SK-N-SH (cell line): Measurements from ENCODE around the gene NAGK. TPM values are rescaled to one million over a fixed set of nuclear protein-coding genes. Genes with fewer than 3 reads are reported as not detected.

Experiments used
- CTCF ChIA-PET: fragments of 300-600, 350-600 bp; formaldehyde crosslinking; extraction: SDS; loops from one replicate; lab custom pipeline; 2021; lab: Yijun Ruan, JAX
- POLR2A ChIA-PET: fragments of 350-600 bp; sonication (Branson Sonifier 250); formaldehyde crosslinking; extraction: SDS; loops from one replicate; lab custom pipeline; 2020; ENCODE audit warnings: antibody characterized with exemption, inconsistent platforms; lab: Yijun Ruan, JAX
- DNase-seq: peaks from one replicate; pipeline ENCODE4 v3.0.0; 2012
- H2AFZ ChIP-seq: fragments of 200-600 bp; sonication (generic); 2 replicates; pipeline ENCODE4 v1.8.1; 2016; ENCODE audit warnings: antibody characterized with exemption, mild to moderate bottlenecking, low read depth
- H3F3A ChIP-seq: fragments of 200-600 bp; sonication (generic); replicated peaks from 2 replicates; pipeline ENCODE3; 2016; ENCODE audit warnings: antibody characterized with exemption, mild to moderate bottlenecking; ENCODE audit not compliant: insufficient read depth
- H3K27ac ChIP-seq, 2 experiments: fragments of 200-500 bp in 1 of 2; fragments of 200-600 bp in 1 of 2; sonication (Bioruptor generic) in 1 of 2; sonication (generic), shearing (Covaris generic) in 1 of 2; 2 replicates each; pipeline versions ENCODE4 v1.5.1 to v1.6.1; 2014 to 2016; ENCODE audit warnings: low read depth in 2 of 2, inconsistent platforms in 1 of 2, low read length in 1 of 2, mild to moderate bottlenecking in 1 of 2, mixed read lengths in 1 of 2
- H3K27me3 ChIP-seq: fragments of 200-600 bp; sonication (generic), shearing (Covaris generic); 2 replicates; pipeline ENCODE4 v1.6.1; 2016; ENCODE audit warnings: mixed run types; ENCODE audit not compliant: insufficient read depth
- H3K36me3 ChIP-seq, 2 experiments: fragments of 200-500 bp in 1 of 2; fragments of 200-600 bp in 1 of 2; sonication (Bioruptor generic) in 1 of 2; sonication (generic) in 1 of 2; replicated peaks in 1 of 2; 2 replicates each; pipeline versions ENCODE3 to v1.5.1; 2014 to 2016; ENCODE audit warnings: low read length in 1 of 2, mild to moderate bottlenecking in 1 of 2; ENCODE audit not compliant: insufficient read depth in 2 of 2, control insufficient read depth in 1 of 2
- H3K4me1 ChIP-seq, 2 experiments: fragments of 200-500 bp in 1 of 2; fragments of 200-600 bp in 1 of 2; sonication (Bioruptor generic) in 1 of 2; sonication (generic), shearing (Covaris generic) in 1 of 2; 2 replicates each; pipeline versions ENCODE4 v1.5.1 to v1.6.1; 2014 to 2016; ENCODE audit warnings: low read depth in 1 of 2, low read length in 1 of 2, mixed run types in 1 of 2; ENCODE audit not compliant: insufficient read depth in 2 of 2, control insufficient read depth in 1 of 2
- H3K4me2 ChIP-seq: fragments of 200-600 bp; sonication (generic), shearing (Covaris generic); 2 replicates; pipeline ENCODE4 v1.6.1; 2017; ENCODE audit warnings: mixed run types
- H3K4me3 ChIP-seq, 2 experiments: fragments of 200-500 bp in 1 of 2; fragments of 200-600 bp in 1 of 2; sonication (Bioruptor generic) in 1 of 2; sonication (generic), shearing (Covaris generic) in 1 of 2; 2 replicates each; pipeline versions ENCODE4 v1.5.1 to v1.8.1; 2014 to 2016; ENCODE audit warnings: low read depth in 2 of 2, inconsistent platforms in 1 of 2, low read length in 1 of 2, mild to moderate bottlenecking in 1 of 2, mixed read lengths in 1 of 2, moderate library complexity in 1 of 2
- H3K79me2 ChIP-seq: fragments of 200-600 bp; sonication (generic); 2 replicates; pipeline ENCODE4 v1.8.1; 2017; ENCODE audit warnings: mild to moderate bottlenecking; ENCODE audit not compliant: insufficient read depth
- H3K9ac ChIP-seq: fragments of 200-600 bp; sonication (generic); 2 replicates; pipeline ENCODE4 v1.6.1; 2017; ENCODE audit warnings: mixed run types
- H3K9me2 ChIP-seq: fragments of 200-600 bp; sonication (generic); 2 replicates; pipeline ENCODE4 v1.6.1; 2017; ENCODE audit warnings: mixed run types
- H3K9me3 ChIP-seq: fragments of 200-600 bp; sonication (generic); 2 replicates; pipeline ENCODE4 v1.6.1; 2017; ENCODE audit warnings: mixed run types, mild to moderate bottlenecking, moderate library complexity
- H4K20me1 ChIP-seq: fragments of 200-600 bp; sonication (generic); 2 replicates; pipeline ENCODE4 v1.6.1; 2017; ENCODE audit warnings: mild to moderate bottlenecking, mixed run types; ENCODE audit not compliant: insufficient read depth
- CHD2 ChIP-seq: fragments of 150-350 bp; IDR thresholded peaks from 2 replicates; pipeline ENCODE4 v1.6.1; 2018; ENCODE audit warnings: low read length; ENCODE audit not compliant: partially characterized antibody
- CTCF ChIP-seq: fragments of 200-600 bp; sonication (generic); IDR thresholded peaks from 2 replicates; pipeline ENCODE4 v1.6.1; 2017; ENCODE audit warnings: antibody characterized with exemption, mild to moderate bottlenecking, moderate library complexity
- EZH2phosphoT487 ChIP-seq: fragments of 200-600 bp; sonication (generic); IDR thresholded peaks from 2 replicates; pipeline ENCODE4 v1.6.1; 2017; ENCODE audit warnings: low read depth, mixed run types, mild to moderate bottlenecking, antibody characterized with exemption, moderate library complexity, borderline replicate concordance
- FOXM1 ChIP-seq: IDR thresholded peaks from 2 replicates; pipeline ENCODE4 v1.4.0; 2012; ENCODE audit warnings: low read depth, mild to moderate bottlenecking
- GABPA ChIP-seq: IDR thresholded peaks from 2 replicates; pipeline ENCODE4 v1.4.0; 2012; ENCODE audit warnings: low read depth, mild to moderate bottlenecking
- GATA2 ChIP-seq: sonication (generic); formaldehyde crosslinking; IDR thresholded peaks from 2 replicates; pipeline ENCODE4 v1.5.0; 2020; ENCODE audit warnings: mild to moderate bottlenecking, missing genetic modification reagents
- IRF3 ChIP-seq: fragments of 150-350 bp; IDR thresholded peaks from 2 replicates; pipeline ENCODE4 v1.6.1; 2016; ENCODE audit warnings: mild to moderate bottlenecking, low read depth, low read length
- MAX ChIP-seq: IDR thresholded peaks from 2 replicates; pipeline ENCODE4 v1.4.0; 2012; ENCODE audit warnings: low read depth
- MEF2A ChIP-seq: IDR thresholded peaks from 2 replicates; pipeline ENCODE4 v1.4.0; 2012; ENCODE audit warnings: low read depth, borderline replicate concordance
- NFIC ChIP-seq: IDR thresholded peaks from 2 replicates; pipeline ENCODE4 v1.4.0; 2012; ENCODE audit warnings: borderline replicate concordance
- NRF1 ChIP-seq: IDR thresholded peaks from 2 replicates; pipeline ENCODE4 v1.6.1; 2012; ENCODE audit warnings: low read depth, mild to moderate bottlenecking, low read length
- POLR2AphosphoS5 ChIP-seq: IDR thresholded peaks from 2 replicates; pipeline ENCODE4 v1.6.1; 2012; ENCODE audit warnings: low read depth, low read length
- RFX5 ChIP-seq: IDR thresholded peaks from 2 replicates; pipeline ENCODE4 v1.6.1; 2012; ENCODE audit warnings: mild to moderate bottlenecking, improper control_type of control experiment, low read length
- RXRA ChIP-seq: IDR thresholded peaks from 2 replicates; pipeline ENCODE4 v1.4.0; 2012; ENCODE audit warnings: low read depth, mild to moderate bottlenecking, borderline replicate concordance
- SIN3A ChIP-seq: IDR thresholded peaks from 2 replicates; pipeline ENCODE4 v1.6.1; 2012; ENCODE audit warnings: low read depth, mild to moderate bottlenecking, low read length, moderate library complexity, borderline replicate concordance
- TAF1 ChIP-seq: IDR thresholded peaks from 2 replicates; pipeline ENCODE4 v1.6.1; 2012; ENCODE audit warnings: low read depth, mild to moderate bottlenecking, low read length, moderate library complexity, borderline replicate concordance
- TEAD4 ChIP-seq: IDR thresholded peaks from 2 replicates; pipeline ENCODE4 v1.4.0; 2012; ENCODE audit warnings: mild to moderate bottlenecking, borderline replicate concordance; ENCODE audit not compliant: insufficient read depth
- USF2 ChIP-seq: fragments of 150-350 bp; IDR thresholded peaks from 2 replicates; pipeline ENCODE4 v1.6.1; 2017; ENCODE audit warnings: antibody characterized with exemption, low read length, low read depth, borderline replicate concordance
- WGBS: methylation state at CpG from one replicate; pipeline ENCODE4 v1.1.6; 2017; ENCODE audit warnings: low lambda C conversion rate; 5-methylcytosine and 5-hydroxymethylcytosine counted together
- polyA plus RNA-seq, 3 experiments: library from polyadenylated mRNA; depleted of rRNA; stranded (reverse); fragments of >200 nt; gene quantifications; 2 replicates each; pipeline ENCODE4 v1.2.3, GENCODE V29; 2012
- TF ChIP-seq, protein P1 (sequence below): IDR thresholded peaks from 2 replicates; pipeline ENCODE4 v1.6.1; 2012; ENCODE audit warnings: mild to moderate bottlenecking, low read depth, low read length, moderate library complexity

Gene NAGK
- polyA plus RNA-seq, 1 of the 3 experiments (the other 2 are of a cell fraction), result 83.6 TPM

- peaks cover 51% of the 10 kb centered on the region for H3K79me2 ChIP-seq
- ChIA-PET POLR2A (no interaction called here), CTCF (interaction anchor here (1.7 kb wide), 1 partner anchor 26 kb away, joined by 6 read pairs; no protein-coding TSS in a partner anchor)
- H3K4me3 ChIP-seq, result no peak overlapping the region
- TF ChIP-seq CTCF (no peak), MEF2A (no peak), NFIC (no peak), MAX (no peak), GABPA (no peak), NRF1 (no peak), EZH2phosphoT487 (no peak), USF2 (no peak), IRF3 (no peak), FOXM1 (no peak), TEAD4 (no peak), SIN3A (no peak), GATA2 (no peak), RFX5 (no peak), POLR2AphosphoS5 (no peak), CHD2 (no peak), TAF1 (no peak), RXRA (no peak)
- TF ChIP-seq, protein P1, sequence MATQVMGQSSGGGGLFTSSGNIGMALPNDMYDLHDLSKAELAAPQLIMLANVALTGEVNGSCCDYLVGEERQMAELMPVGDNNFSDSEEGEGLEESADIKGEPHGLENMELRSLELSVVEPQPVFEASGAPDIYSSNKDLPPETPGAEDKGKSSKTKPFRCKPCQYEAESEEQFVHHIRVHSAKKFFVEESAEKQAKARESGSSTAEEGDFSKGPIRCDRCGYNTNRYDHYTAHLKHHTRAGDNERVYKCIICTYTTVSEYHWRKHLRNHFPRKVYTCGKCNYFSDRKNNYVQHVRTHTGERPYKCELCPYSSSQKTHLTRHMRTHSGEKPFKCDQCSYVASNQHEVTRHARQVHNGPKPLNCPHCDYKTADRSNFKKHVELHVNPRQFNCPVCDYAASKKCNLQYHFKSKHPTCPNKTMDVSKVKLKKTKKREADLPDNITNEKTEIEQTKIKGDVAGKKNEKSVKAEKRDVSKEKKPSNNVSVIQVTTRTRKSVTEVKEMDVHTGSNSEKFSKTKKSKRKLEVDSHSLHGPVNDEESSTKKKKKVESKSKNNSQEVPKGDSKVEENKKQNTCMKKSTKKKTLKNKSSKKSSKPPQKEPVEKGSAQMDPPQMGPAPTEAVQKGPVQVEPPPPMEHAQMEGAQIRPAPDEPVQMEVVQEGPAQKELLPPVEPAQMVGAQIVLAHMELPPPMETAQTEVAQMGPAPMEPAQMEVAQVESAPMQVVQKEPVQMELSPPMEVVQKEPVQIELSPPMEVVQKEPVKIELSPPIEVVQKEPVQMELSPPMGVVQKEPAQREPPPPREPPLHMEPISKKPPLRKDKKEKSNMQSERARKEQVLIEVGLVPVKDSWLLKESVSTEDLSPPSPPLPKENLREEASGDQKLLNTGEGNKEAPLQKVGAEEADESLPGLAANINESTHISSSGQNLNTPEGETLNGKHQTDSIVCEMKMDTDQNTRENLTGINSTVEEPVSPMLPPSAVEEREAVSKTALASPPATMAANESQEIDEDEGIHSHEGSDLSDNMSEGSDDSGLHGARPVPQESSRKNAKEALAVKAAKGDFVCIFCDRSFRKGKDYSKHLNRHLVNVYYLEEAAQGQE, result no peak
- peaks cover 6 to 10% of the 10 kb centered on the region in 2 experiments for H3K36me3 ChIP-seq
- H3K27me3 ChIP-seq, result no peaks in the 10 kb centered on the region
- H3K9me3 ChIP-seq, result no peaks in the 10 kb centered on the region
- H3K9ac ChIP-seq, result no peak overlapping the region
- no peak overlapping the region for H3K27ac ChIP-seq
- H3K9me2 ChIP-seq, result no peaks in the 10 kb centered on the region
- DNase-seq, result no peak
- peaks cover 1% of the 10 kb centered on the region for H4K20me1 ChIP-seq
- no peak overlapping the region for H3K4me2 ChIP-seq
- WGBS, result 72% methylated on average over 3 of the region's 3 CpGs
- peaks cover under 1 to 7% of the 10 kb centered on the region in 2 experiments; a peak in 2 of 4 replicates for H3K4me1 ChIP-seq
- H2AFZ ChIP-seq, result no peak overlapping the region
- H3F3A ChIP-seq, result peaks cover 6% of the 10 kb centered on the region
These were observed 58.5 kb downstream of the NAGK start for GRCh38 chr2:71126957-71127356.
